OCI-LY1 (cell line): ENCODE results near the gene NFIA.

Experiments
- EZH2 ChIP-seq: fragments of 200-600 bp; sonication (generic), shearing (Covaris generic); IDR thresholded peaks from 2 replicates; pipeline ENCODE4 v1.8.0; 2017; ENCODE audit warnings: borderline replicate concordance, mixed run types, mild to moderate bottlenecking, antibody characterized with exemption, low read length, moderate library complexity, mixed read lengths
- TF ChIP-seq, protein P1 (sequence below): fragments of 200-600 bp; sonication (generic), shearing (Covaris generic); IDR thresholded peaks from 2 replicates; pipeline ENCODE4 v1.5.1; 2017; ENCODE audit warnings: mild to moderate bottlenecking, antibody characterized with exemption, low read length, moderate library complexity, mixed read lengths

DNA sequence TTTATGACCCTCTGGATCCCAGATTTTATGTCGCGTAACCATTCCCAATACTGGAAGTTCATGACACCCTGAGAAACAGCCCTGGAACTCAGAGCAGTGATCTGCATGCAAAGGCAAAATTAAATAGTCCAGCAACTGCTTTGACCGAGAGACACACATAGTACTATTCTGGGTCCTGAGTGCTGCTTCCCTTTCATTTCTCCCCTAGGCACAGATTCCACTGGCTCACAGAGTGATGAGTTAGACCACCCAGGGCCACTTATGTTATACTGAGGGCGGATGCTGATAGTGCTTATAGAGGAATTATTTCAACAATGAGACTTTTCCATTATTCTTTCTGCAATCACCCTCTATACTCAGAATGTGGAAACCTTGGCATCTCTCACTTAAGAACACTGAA lies 69.2 kb downstream of the NFIA start:
- TF ChIP-seq, protein P1, sequence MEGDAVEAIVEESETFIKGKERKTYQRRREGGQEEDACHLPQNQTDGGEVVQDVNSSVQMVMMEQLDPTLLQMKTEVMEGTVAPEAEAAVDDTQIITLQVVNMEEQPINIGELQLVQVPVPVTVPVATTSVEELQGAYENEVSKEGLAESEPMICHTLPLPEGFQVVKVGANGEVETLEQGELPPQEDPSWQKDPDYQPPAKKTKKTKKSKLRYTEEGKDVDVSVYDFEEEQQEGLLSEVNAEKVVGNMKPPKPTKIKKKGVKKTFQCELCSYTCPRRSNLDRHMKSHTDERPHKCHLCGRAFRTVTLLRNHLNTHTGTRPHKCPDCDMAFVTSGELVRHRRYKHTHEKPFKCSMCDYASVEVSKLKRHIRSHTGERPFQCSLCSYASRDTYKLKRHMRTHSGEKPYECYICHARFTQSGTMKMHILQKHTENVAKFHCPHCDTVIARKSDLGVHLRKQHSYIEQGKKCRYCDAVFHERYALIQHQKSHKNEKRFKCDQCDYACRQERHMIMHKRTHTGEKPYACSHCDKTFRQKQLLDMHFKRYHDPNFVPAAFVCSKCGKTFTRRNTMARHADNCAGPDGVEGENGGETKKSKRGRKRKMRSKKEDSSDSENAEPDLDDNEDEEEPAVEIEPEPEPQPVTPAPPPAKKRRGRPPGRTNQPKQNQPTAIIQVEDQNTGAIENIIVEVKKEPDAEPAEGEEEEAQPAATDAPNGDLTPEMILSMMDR = no peak
- TF ChIP-seq EZH2 = no peak
